Upper lobe of left lung (tissue), 6 donors: Measurements from ENCODE around the gene FAM120B. TPM values are rescaled to one million over a fixed set of nuclear protein-coding genes. Genes with fewer than 3 reads are reported as not detected.

ENCODE experiments used
- ATAC-seq, 2 donors: fragments of 200-7000 bp; cut with Tn5 transposase; one replicate each; pipeline ENCODE4 v1.9.1; 2022; ENCODE audit warnings: mild to moderate bottlenecking in 2 of 2, moderate library complexity in 2 of 2; ENCODE audit not compliant: low FRiP score in 2 of 2
- DNase-seq, 2 donors: peaks; one replicate each; pipeline ENCODE4 v3.0.0-alpha.2; 2019 to 2020
- H3K27ac ChIP-seq, 4 donors: fragments of 200-600 bp; sonication (generic); one replicate each; pipeline ENCODE4 v1.5.1; 2016 to 2019
- H3K27me3 ChIP-seq, 4 donors: fragments of 200-600 bp; sonication (generic); one replicate each; pipeline ENCODE4 v1.5.1; 2017 to 2019
- H3K36me3 ChIP-seq, 4 donors: fragments of 200-600 bp; sonication (generic); one replicate each; pipeline ENCODE4 v1.5.1; 2016 to 2019
- H3K4me1 ChIP-seq, 4 donors: fragments of 200-600 bp; sonication (generic); one replicate each; pipeline ENCODE4 v1.5.1; 2018 to 2019
- H3K4me3 ChIP-seq, 4 donors: fragments of 200-600 bp; sonication (generic); one replicate each; pipeline ENCODE4 v1.5.1; 2017 to 2019; ENCODE audit warnings: mild to moderate bottlenecking in 2 of 4, moderate library complexity in 1 of 4
- H3K9me3 ChIP-seq, 4 donors: fragments of 200-600 bp; sonication (generic); one replicate each; pipeline ENCODE4 v1.5.1; 2018 to 2019
- CTCF ChIP-seq, 6 experiments: fragments of 450-650 bp in 4 of 6; fragments of 200-600 bp in 2 of 6; sonication (generic) in 2 of 6; IDR thresholded peaks; one replicate each; pipeline ENCODE4 v1.5.1; 2016 to 2019; ENCODE audit warnings: antibody characterized with exemption in 6 of 6
- EP300 ChIP-seq, 4 donors: sonication (generic); formaldehyde crosslinking; IDR thresholded peaks; one replicate each; pipeline ENCODE4 v1.5.1; 2017; ENCODE audit warnings: antibody characterized with exemption in 4 of 4, control low read depth in 2 of 4
- POLR2A ChIP-seq, 4 donors: fragments of 450-650 bp; IDR thresholded peaks; one replicate each; pipeline ENCODE4 v1.5.1; 2016 to 2017; ENCODE audit warnings: antibody characterized with exemption in 4 of 4, mild to moderate bottlenecking in 2 of 4
- POLR2AphosphoS5 ChIP-seq, 2 donors: sonication (generic); formaldehyde crosslinking; IDR thresholded peaks; one replicate each; pipeline ENCODE4 v1.5.1; 2017; ENCODE audit warnings: antibody characterized with exemption in 2 of 2
- WGBS, 2 donors: methylation state at CpG; one replicate each; pipeline ENCODE4 v1.1.5; 2017 to 2018; 5-methylcytosine and 5-hydroxymethylcytosine counted together
- total RNA-seq, 6 donors: library from RNA; depleted of rRNA in 4 of 6; stranded (reverse); fragments of >200 nt in 4 of 6; gene quantifications; one replicate each; pipeline versions ENCODE4 v1.1.0 to v1.2.1, GENCODE V29; 2016 to 2021
- donor health status: DM: no; HTN: no; CAD: no; lungs with moderate emphysema.
- donor health status: DM: no; HTN: yes; CAD: no; lungs with severe emphysema.

The FAM120B gene
- total RNA-seq, 6 donors from 2014 or later: 20.1 to 51.3 (median 28.3) TPM

GRCh38 chr6:170289951-170290295 lies 16.6 kb upstream of the FAM120B start:
- Histone ChIP-seq H3K27me3 (peaks cover 0 to 36% (median 24%) of the 10 kb centered on the region in 4 donors), H3K9me3 (no peaks in the 10 kb centered on the region), H3K4me3 (peak overlapping the region; percentile 62 to 88 (median 64)), H3K27ac (peak overlapping the region; percentile 60 to 90 (median 84)), H3K4me1 (peaks cover 42 to 84% (median 66%) of the 10 kb centered on the region in 4 donors), H3K36me3 (peaks cover 0 to 5% (median 0%) of the 10 kb centered on the region in 4 donors)
- WGBS, 2 donors: 1% methylated on average over 27 of the region's 41 CpGs; no CpG with 5 or more reads in 1 of the 2 donors
- TF ChIP-seq POLR2AphosphoS5 (IDR thresholded peaks at IDR 0.05) (no peak), EP300 (IDR thresholded peaks at IDR 0.05) (no peak), CTCF (IDR thresholded peaks at IDR 0.05) (no peak), POLR2A (IDR thresholded peaks at IDR 0.05) (no peak)
- peak in 1 of 2 donors; percentile 89 for DNase-seq
- peak in 1 of 2 donors; percentile 7 for ATAC-seq

DNA sequence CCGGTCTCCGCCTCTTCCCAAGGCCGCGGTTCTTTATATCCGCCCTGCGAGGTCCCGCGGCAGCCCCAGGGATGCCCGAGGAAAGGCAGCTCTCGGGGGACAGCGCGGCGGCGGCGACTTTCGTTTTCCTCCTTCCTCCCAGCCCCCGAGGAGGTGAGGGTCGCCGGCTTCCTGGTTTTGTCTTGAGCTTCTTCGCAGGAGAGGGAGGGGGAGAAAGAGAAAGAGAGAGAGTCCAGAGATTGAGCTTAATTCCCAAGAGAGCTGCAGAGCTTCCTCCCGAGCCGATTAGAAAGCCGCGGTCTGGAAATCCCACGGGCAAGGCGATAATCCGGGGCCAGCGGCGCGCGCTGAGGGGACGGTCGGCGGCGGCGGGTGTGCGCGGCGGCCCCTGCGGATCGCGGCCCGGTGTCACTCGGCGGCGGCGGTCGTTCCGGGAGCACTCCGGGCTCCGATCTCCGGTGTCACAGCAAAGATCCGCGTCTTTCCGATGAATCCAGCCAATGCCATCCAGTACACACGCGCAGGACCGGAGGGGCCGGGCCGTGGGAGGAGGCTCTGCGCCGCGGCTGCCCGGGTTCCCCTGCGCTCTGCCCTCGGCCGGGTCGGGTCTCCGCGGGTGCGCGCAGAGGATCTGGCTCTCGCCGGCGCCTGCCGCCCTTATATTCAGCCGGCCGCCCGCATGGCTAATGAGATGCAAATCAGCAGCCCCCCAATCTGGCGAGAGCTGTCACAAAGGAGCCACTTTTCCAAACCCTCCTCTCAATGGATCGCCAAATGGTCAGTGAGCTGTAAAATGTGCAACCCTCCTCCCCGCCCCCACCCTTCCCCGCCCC lies 16.0 kb upstream of the FAM120B start, which contains the start of gene DLL1:
DLL1 (minus strand) TSS at position 783 of the 833 bp plus-strand sequence. CDS start 939 bp downstream, outside the sequence.
- peak in 1 of 2 donors; percentile 72 for ATAC-seq
- Histone ChIP-seq H3K9me3 (no peaks in the 10 kb centered on the region), H3K36me3 (no peaks in the 10 kb centered on the region), H3K27ac (peak within 1 kb of the TSS; percentile 60 to 90 (median 84)), H3K4me3 (peak within 1 kb of the TSS; percentile 62 to 88 (median 64)), H3K27me3 (peaks cover 0 to 42% (median 29%) of the 10 kb centered on the region in 4 donors), H3K4me1 (peaks cover 48 to 87% (median 71%) of the 10 kb centered on the region in 4 donors)
- DNase-seq: peak in 1 of 2 donors; percentile 92
- 0 to 1% methylated on average over 28 to 56 of the region's 83 CpGs for whole genome bisulfite sequencing, 2 donors
- TF ChIP-seq EP300 (IDR thresholded peaks at IDR 0.05) (no peak), POLR2AphosphoS5 (IDR thresholded peaks at IDR 0.05) (peak; percentile 48 to 58), POLR2A (IDR thresholded peaks at IDR 0.05) (peak in 2 of 4 donors; percentile 13 to 63)

DNA sequence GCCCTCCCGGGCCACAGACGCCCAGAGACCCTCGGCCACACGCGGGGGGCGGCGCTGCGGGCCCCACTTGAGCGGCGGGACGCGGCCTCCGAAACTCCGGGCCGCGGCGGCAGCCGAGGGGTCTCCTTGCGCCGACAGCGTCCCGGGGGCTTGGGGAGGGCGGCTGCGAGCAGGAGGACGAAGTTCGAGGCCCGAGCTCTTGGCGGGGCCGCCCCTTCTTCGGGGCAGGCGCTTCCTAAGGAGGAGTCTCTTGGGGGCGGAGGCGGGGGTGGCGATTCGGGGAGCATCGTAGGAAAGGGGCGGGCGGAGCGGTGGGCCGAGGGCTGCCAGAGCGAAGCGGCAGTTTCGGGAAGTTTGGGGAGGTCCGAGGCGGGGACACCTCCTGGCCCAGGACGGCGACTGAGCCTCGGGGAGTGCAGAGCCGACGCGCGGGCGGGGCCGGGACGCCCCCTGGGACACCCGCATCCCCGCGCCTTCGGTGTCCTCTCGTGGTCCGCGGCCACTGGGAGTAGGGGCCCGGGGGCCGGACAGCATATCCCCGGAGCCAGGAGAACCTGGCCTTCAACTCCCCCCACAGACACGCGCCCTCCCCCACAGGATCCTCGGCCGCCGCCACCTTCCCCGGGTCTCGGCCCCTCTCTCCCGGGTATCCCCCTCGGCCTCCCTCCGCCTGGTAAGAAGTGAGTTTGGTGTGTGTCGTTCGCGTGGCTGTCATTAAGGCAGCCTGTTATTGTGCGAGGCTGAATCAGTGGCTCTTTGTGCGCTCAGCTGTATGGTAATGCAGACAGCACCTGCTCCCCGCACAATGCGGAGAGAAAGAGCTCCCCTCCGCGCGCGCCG lies 15.1 kb upstream of the FAM120B start:
- ATAC-seq (peak; percentile 13 to 61), DNase-seq (peak in 1 of 2 donors; percentile 89)
- no peaks in the 10 kb centered on the region for H3K36me3 ChIP-seq
- peak overlapping the region; percentile 53 to 88 (median 64) for H3K4me3 ChIP-seq
- peaks cover 54 to 87% (median 74%) of the 10 kb centered on the region in 4 donors for H3K4me1 ChIP-seq
- WGBS, 2 donors: 3 to 6% methylated on average over 14 to 67 of the region's 87 CpGs
- no peaks in the 10 kb centered on the region for H3K9me3 ChIP-seq
- peak overlapping the region; percentile 52 to 90 (median 84) for H3K27ac ChIP-seq
- TF ChIP-seq CTCF (IDR thresholded peaks at IDR 0.05) (no peak), EP300 (IDR thresholded peaks at IDR 0.05) (no peak), POLR2A (IDR thresholded peaks at IDR 0.05) (peak in 1 of 4 donors; percentile 71), POLR2AphosphoS5 (IDR thresholded peaks at IDR 0.05) (peak; percentile 14 to 32)
- H3K27me3 ChIP-seq: peaks cover 0 to 52% (median 34%) of the 10 kb centered on the region in 4 donors

DNA sequence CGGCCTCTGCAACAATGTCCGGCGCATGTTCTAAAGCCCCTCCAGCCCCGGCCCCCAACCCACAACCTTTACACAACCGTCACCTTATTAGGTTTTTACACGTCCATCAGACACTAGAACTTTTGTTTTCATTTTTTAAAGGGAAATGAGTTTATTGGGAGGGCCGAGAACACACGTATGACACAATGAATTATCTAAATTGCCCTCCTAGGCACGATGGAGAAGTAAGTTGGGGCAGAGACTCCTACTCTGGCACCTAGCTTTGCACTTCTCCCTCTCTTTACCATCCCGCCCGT lies 14.5 kb upstream of the FAM120B start:
- ATAC-seq: no peak
- DNase-seq: no peak
- WGBS, 2 donors: 11 to 19% methylated on average over 10 to 11 of the region's 11 CpGs
- peak overlapping the region in 3 of 4 donors; percentile 62 to 88 (median 66) for H3K4me3 ChIP-seq
- H3K4me1 ChIP-seq: peaks cover 60 to 87% (median 75%) of the 10 kb centered on the region in 4 donors
- peaks cover 0 to 57% (median 40%) of the 10 kb centered on the region in 4 donors for H3K27me3 ChIP-seq
- H3K9me3 ChIP-seq: no peaks in the 10 kb centered on the region
- H3K27ac ChIP-seq: peak overlapping the region; percentile 52 to 90 (median 84)
- H3K36me3 ChIP-seq: no peaks in the 10 kb centered on the region
- TF ChIP-seq EP300 (IDR thresholded peaks at IDR 0.05): no peak
- no peak for TF ChIP-seq POLR2A (IDR thresholded peaks at IDR 0.05)
- no peak for TF ChIP-seq CTCF (IDR thresholded peaks at IDR 0.05)
- TF ChIP-seq POLR2AphosphoS5 (IDR thresholded peaks at IDR 0.05): no peak
